ENCODE data around the gene PODN. TPM values are rescaled to one million over a fixed set of nuclear protein-coding genes. Genes with fewer than 3 reads are reported as not detected.

Gene PODN
- total RNA-seq, 1 experiment from 2014 or later, result not detected

DNA sequence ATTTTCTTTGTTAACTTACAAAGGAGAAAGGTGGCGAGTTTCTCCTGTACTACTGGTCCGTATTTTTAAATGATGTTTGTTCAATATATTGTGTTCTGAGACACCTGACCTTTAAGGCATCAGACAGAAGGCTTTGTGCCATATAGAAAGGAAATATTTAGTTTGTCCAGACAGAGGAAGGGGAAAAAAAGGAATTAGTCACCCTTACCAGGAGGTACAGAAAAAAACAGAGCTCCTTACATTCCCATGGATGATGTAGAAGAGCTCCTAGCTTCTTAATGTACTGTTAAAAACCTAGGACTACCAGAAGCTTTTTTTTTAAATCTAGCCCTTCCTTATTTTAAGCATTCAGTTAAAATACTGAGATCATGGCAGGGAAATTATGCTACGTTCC, 12.4 kb upstream of the PODN start:
- Histone ChIP-seq H3K9me3 (ENCODE audit: insufficient read depth, low read depth) (no peaks in the 10 kb centered on the region), H3K27me3 (ENCODE audit: insufficient read depth, low read depth) (no peaks in the 10 kb centered on the region), H3K79me2 (ENCODE audit: low read depth) (no peaks in the 10 kb centered on the region), H3K9me2 (ENCODE audit: insufficient read depth) (no peaks in the 10 kb centered on the region), H4K20me1 (ENCODE audit: insufficient read depth) (no peaks in the 10 kb centered on the region), H3K4me1 (replicated peaks; ENCODE audit: insufficient read depth) (peaks cover 47% of the 10 kb centered on the region), H3K36me3 (ENCODE audit: low read depth) (peaks cover 6% of the 10 kb centered on the region; the same call in 1 of the 2 replicates), H3K27ac (peak overlapping the region; percentile 74), H3F3A (ENCODE audit: insufficient read depth, low read depth) (peaks cover 42% of the 10 kb centered on the region), H3K4me3 (no peak overlapping the region), H2AFZ (no peak overlapping the region), H3K4me2 (peak overlapping the region; percentile 59)
- TF ChIP-seq, protein P1, sequence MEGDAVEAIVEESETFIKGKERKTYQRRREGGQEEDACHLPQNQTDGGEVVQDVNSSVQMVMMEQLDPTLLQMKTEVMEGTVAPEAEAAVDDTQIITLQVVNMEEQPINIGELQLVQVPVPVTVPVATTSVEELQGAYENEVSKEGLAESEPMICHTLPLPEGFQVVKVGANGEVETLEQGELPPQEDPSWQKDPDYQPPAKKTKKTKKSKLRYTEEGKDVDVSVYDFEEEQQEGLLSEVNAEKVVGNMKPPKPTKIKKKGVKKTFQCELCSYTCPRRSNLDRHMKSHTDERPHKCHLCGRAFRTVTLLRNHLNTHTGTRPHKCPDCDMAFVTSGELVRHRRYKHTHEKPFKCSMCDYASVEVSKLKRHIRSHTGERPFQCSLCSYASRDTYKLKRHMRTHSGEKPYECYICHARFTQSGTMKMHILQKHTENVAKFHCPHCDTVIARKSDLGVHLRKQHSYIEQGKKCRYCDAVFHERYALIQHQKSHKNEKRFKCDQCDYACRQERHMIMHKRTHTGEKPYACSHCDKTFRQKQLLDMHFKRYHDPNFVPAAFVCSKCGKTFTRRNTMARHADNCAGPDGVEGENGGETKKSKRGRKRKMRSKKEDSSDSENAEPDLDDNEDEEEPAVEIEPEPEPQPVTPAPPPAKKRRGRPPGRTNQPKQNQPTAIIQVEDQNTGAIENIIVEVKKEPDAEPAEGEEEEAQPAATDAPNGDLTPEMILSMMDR (conservative IDR thresholded peaks at IDR 0.05), result no peak
- TF ChIP-seq EZH2 (IDR thresholded peaks at IDR 0.05; ENCODE audit: low read depth), result no peak
- ChIA-PET CTCF (no interaction called here), POLR2A (ENCODE audit: unreplicated experiment) (no interaction called here)
- no TSS peak for BruUV-seq (replicated peaks)
- DNase-seq, result no peak
- intact Hi-C loops (cut with micrococcal nuclease; ENCODE audit: unreplicated experiment), result loop anchor here (5.0 to 10.0 kb wide), 2 partner anchors 125 to 133 kb away; partner anchors contain the start of genes ECHDC2 and SCP2

DNA sequence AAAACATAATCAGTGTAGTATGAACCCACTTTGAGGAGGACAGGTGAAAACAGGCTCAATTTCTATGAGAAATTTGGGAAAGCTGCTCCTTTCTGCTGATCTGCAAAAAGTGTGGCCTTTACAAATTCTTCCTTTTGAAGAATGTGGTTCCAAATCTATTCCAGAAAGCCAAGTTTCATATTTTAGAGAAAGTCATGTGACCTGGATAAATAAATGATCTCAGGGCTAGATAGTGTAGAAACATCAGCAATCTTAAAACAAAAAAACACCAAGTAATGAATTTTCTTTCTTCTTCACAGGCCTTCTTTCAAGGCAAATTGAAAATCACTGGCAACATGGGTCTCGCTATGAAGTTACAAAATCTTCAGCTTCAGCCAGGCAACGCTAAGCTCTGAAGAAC, 11.7 kb upstream of the PODN start:
- no peak overlapping the region for H3K27ac ChIP-seq
- TF ChIP-seq, protein P1 (conservative IDR thresholded peaks at IDR 0.05), result no peak
- no peak for TF ChIP-seq EZH2 (IDR thresholded peaks at IDR 0.05; ENCODE audit: low read depth)
- H3K36me3 ChIP-seq (ENCODE audit: low read depth), result peaks cover 6% of the 10 kb centered on the region; the same call in 1 of the 2 replicates
- H3K9me3 ChIP-seq (ENCODE audit: insufficient read depth, low read depth), result no peaks in the 10 kb centered on the region
- DNase-seq, result no peak
- no peaks in the 10 kb centered on the region for H3K79me2 ChIP-seq (ENCODE audit: low read depth)
- ChIA-PET CTCF (no interaction called here), POLR2A (ENCODE audit: unreplicated experiment) (no interaction called here)
- no peaks in the 10 kb centered on the region for H3K27me3 ChIP-seq (ENCODE audit: insufficient read depth, low read depth)
- H3K4me2 ChIP-seq, result no peak overlapping the region
- peaks cover 47% of the 10 kb centered on the region for H3K4me1 ChIP-seq (replicated peaks; ENCODE audit: insufficient read depth)
- H2AFZ ChIP-seq, result no peak overlapping the region
- peaks cover 42% of the 10 kb centered on the region for H3F3A ChIP-seq (ENCODE audit: insufficient read depth, low read depth)
- no TSS peak for BruUV-seq (replicated peaks)
- no peaks in the 10 kb centered on the region for H3K9me2 ChIP-seq (ENCODE audit: insufficient read depth)
- H4K20me1 ChIP-seq (ENCODE audit: insufficient read depth), result no peaks in the 10 kb centered on the region
- no peak overlapping the region for H3K4me3 ChIP-seq
- intact Hi-C loops (cut with micrococcal nuclease; ENCODE audit: unreplicated experiment), result no loop called here

DNA sequence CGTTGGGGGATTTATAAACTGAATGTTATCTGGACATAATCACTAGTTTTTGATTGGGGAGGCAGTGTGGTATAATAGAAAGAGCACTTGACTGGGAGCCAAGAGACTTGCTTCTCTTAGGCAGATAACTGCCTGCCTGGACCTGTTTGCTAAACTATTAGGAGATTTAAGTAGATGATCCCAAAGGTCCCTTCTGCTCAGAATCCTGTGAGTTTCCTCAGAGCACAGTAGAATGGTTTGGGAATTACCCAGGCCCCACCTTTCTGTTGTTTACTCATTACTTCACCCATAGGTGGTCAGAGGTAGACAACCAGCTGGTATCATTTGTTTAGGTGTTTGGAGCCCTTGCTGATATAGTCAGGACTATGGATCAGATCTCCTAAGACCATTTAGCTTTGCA, 10.3 kb upstream of the PODN start:
- H3K4me2 ChIP-seq, result no peak overlapping the region
- POLR2A ChIA-PET (ENCODE audit: unreplicated experiment), result no interaction called here
- TF ChIP-seq, protein P1 (conservative IDR thresholded peaks at IDR 0.05), result no peak
- TF ChIP-seq EZH2 (IDR thresholded peaks at IDR 0.05; ENCODE audit: low read depth), result no peak
- no peaks in the 10 kb centered on the region; the same call in 1 of the 2 replicates for H3K9me2 ChIP-seq (ENCODE audit: insufficient read depth)
- H3K9me3 ChIP-seq (ENCODE audit: insufficient read depth, low read depth), result no peaks in the 10 kb centered on the region
- peaks cover 33% of the 10 kb centered on the region for H3F3A ChIP-seq (ENCODE audit: insufficient read depth, low read depth)
- DNase-seq, result no peak
- no peak overlapping the region for H3K27ac ChIP-seq
- intact Hi-C loops (cut with micrococcal nuclease; ENCODE audit: unreplicated experiment), result no loop called here
- no peak overlapping the region for H2AFZ ChIP-seq
- no TSS peak for BruUV-seq (replicated peaks)
- H3K79me2 ChIP-seq (ENCODE audit: low read depth), result no peaks in the 10 kb centered on the region
- no peaks in the 10 kb centered on the region for H4K20me1 ChIP-seq (ENCODE audit: insufficient read depth)
- H3K4me3 ChIP-seq, result no peak overlapping the region
- H3K27me3 ChIP-seq (ENCODE audit: insufficient read depth, low read depth), result no peaks in the 10 kb centered on the region
- CTCF ChIA-PET, result no interaction called here
- peaks cover 6% of the 10 kb centered on the region; the same call in 1 of the 2 replicates for H3K36me3 ChIP-seq (ENCODE audit: low read depth)
- peaks cover 37% of the 10 kb centered on the region for H3K4me1 ChIP-seq (replicated peaks; ENCODE audit: insufficient read depth)
